Transverse colon (tissue), 4 donors: ENCODE data around the gene RERGL. TPM values are rescaled to one million over a fixed set of nuclear protein-coding genes. Genes with fewer than 3 reads are reported as not detected.

Source experiments
- DNase-seq: peaks from one replicate; pipeline ENCODE4 v3.0.0-alpha.2; 2019
- H3K27ac ChIP-seq, 4 donors: fragments of 200-600 bp; sonication (generic); 2 replicates each; pipeline ENCODE4 v1.5.1; 2016 to 2018; ENCODE audit warnings: inconsistent platforms in 4 of 4
- H3K27me3 ChIP-seq: fragments of 200-600 bp; sonication (generic); 2 replicates; pipeline ENCODE4 v1.5.1; 2017; ENCODE audit warnings: inconsistent platforms
- H3K36me3 ChIP-seq, 4 donors: fragments of 200-600 bp; sonication (generic); 2 replicates each; pipeline ENCODE4 v1.5.1; 2017 to 2019; ENCODE audit warnings: inconsistent platforms in 4 of 4
- H3K4me1 ChIP-seq, 4 donors: fragments of 200-600 bp; sonication (generic); 2 replicates each; pipeline ENCODE4 v1.5.1; 2017 to 2020; ENCODE audit warnings: inconsistent platforms in 4 of 4
- H3K4me3 ChIP-seq, 4 donors: fragments of 200-600 bp; sonication (generic); 1 replicate in 1 of 4; 2 replicates in 3 of 4; pipeline versions ENCODE4 v1.5.1 to v1.6.1; 2017 to 2019; ENCODE audit warnings: inconsistent platforms in 4 of 4
- H3K9me3 ChIP-seq, 2 donors: fragments of 200-600 bp; sonication (generic); 2 replicates each; pipeline ENCODE4 v1.5.1; 2017 to 2019; ENCODE audit warnings: inconsistent platforms in 2 of 2
- EP300 ChIP-seq: sonication (generic); formaldehyde crosslinking; IDR thresholded peaks from one replicate; pipeline ENCODE4 v1.6.1; 2017; ENCODE audit warnings: antibody characterized with exemption, low read depth
- POLR2A ChIP-seq: fragments of 450-650 bp; IDR thresholded peaks from one replicate; pipeline ENCODE4 v1.6.1; 2016; ENCODE audit warnings: antibody characterized with exemption, mild to moderate bottlenecking, moderate library complexity
- POLR2AphosphoS5 ChIP-seq, 3 donors: sonication (generic); formaldehyde crosslinking; IDR thresholded peaks; one replicate each; pipeline ENCODE4 v1.6.1; 2016; ENCODE audit warnings: antibody characterized with exemption in 3 of 3
- WGBS, 2 donors: methylation state at CpG; one replicate each; pipeline ENCODE4 v1.1.5; 2018; ENCODE audit warnings: low coverage in 1 of 2; 5-methylcytosine and 5-hydroxymethylcytosine counted together
- in situ Hi-C, 4 donors: fragments of 200-750 bp; cut with MboI; loops; one replicate each; pipeline versions ENCODE4 v1.15.0 to v1.15.1; 2017; ENCODE audit warnings: low sequenced_read_pairs in 3 of 4, low pct_ligation_motif_present in 1 of 4, low pct_unique_long_range_greater_than_20kb in 1 of 4
- intact Hi-C: fragments of 100-400 bp; cut with DNase I; formaldehyde crosslinking; loops from one replicate; pipeline ENCODE4 v1.15.1; 2023; ENCODE audit warnings: low total_unique reads
- total RNA-seq, 4 donors: library from RNA; depleted of rRNA; stranded (reverse); fragments of >200 nt; gene quantifications; one replicate each; pipeline ENCODE4 v1.1.0, GENCODE V29; 2016
- TF ChIP-seq, protein P1 (sequence below), 5 experiments: fragments of 200-600 bp in 3 of 5; fragments of 450-650 bp in 2 of 5; sonication (generic) in 3 of 5; IDR thresholded peaks; 1 replicate in 2 of 5; 2 replicates in 3 of 5; pipeline ENCODE4 v1.5.1; 2016 to 2017; ENCODE audit warnings: antibody characterized with exemption in 5 of 5, inconsistent platforms in 3 of 5, mild to moderate bottlenecking in 2 of 5, moderate library complexity in 1 of 5

Gene RERGL, protein sequence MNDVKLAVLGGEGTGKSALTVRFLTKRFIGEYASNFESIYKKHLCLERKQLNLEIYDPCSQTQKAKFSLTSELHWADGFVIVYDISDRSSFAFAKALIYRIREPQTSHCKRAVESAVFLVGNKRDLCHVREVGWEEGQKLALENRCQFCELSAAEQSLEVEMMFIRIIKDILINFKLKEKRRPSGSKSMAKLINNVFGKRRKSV
- total RNA-seq, result 1 to 10 TPM in 3 of 4 donors, not detected in 1; 1.1 to 1.5 (median 1.2) TPM

- no peak for TF ChIP-seq EP300
- TF ChIP-seq POLR2A, result no peak
- TF ChIP-seq, protein P1, sequence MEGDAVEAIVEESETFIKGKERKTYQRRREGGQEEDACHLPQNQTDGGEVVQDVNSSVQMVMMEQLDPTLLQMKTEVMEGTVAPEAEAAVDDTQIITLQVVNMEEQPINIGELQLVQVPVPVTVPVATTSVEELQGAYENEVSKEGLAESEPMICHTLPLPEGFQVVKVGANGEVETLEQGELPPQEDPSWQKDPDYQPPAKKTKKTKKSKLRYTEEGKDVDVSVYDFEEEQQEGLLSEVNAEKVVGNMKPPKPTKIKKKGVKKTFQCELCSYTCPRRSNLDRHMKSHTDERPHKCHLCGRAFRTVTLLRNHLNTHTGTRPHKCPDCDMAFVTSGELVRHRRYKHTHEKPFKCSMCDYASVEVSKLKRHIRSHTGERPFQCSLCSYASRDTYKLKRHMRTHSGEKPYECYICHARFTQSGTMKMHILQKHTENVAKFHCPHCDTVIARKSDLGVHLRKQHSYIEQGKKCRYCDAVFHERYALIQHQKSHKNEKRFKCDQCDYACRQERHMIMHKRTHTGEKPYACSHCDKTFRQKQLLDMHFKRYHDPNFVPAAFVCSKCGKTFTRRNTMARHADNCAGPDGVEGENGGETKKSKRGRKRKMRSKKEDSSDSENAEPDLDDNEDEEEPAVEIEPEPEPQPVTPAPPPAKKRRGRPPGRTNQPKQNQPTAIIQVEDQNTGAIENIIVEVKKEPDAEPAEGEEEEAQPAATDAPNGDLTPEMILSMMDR (IDR thresholded peaks at IDR 0.05), result no peak
- no peak for TF ChIP-seq POLR2AphosphoS5 (IDR thresholded peaks at IDR 0.05)
- DNase-seq, result no peak
- in situ Hi-C loops, result no loop called here
These were observed at the start of gene RERGL for GRCh38 chr12:18090093-18090492. Gene RERGL (minus strand): TSS chr12:18090193. CDS start chr12:18090140, 53 bp downstream.

DNA sequence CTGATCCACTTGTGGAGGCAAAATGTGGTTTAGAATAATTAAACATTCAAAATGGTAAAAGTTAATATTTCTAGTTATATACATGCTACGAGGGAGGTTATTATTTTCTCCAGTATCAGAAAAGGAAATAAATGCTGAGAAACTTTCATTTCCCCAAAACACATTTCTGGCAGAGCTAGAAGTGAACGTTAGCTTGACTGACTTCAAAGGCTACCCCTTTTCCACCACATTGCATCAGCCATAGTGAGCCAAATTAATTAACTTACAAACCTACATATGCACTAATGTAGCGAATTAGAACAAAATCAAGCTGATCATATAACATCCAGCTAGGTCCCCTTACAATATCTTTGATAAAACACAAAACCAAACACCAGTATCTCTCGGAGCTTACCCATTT, 49.3 kb upstream of the RERGL start:
- in situ Hi-C loops (loop anchor here in 1 of 4 donors (25.0 kb wide), 1 partner anchor 1048 kb away; no protein-coding TSS in a partner anchor), intact Hi-C loops (no loop called here)
- no peaks in the 10 kb centered on the region for H3K9me3 ChIP-seq
- H3K36me3 ChIP-seq, result no peaks in the 10 kb centered on the region
- H3K27ac ChIP-seq, result no peak overlapping the region
- H3K27me3 ChIP-seq, result no peaks in the 10 kb centered on the region
- 56 to 67% methylated on average over 4 of the region's 4 CpGs for WGBS, 2 donors
- TF ChIP-seq EP300 (no peak), POLR2AphosphoS5 (IDR thresholded peaks at IDR 0.05) (no peak), POLR2A (no peak)
- TF ChIP-seq, protein P1 (IDR thresholded peaks at IDR 0.05), result no peak
- peaks cover 0 to 22% (median 8%) of the 10 kb centered on the region in 4 donors for H3K4me1 ChIP-seq
- no peak for DNase-seq
- H3K4me3 ChIP-seq, result no peak overlapping the region

More at GRCh38 chr12:18090093-18090492, at the start of gene RERGL:
- Histone ChIP-seq H3K27me3 (no peaks in the 10 kb centered on the region), H3K27ac (no peak within 1 kb of the TSS), H3K9me3 (no peaks in the 10 kb centered on the region), H3K4me3 (no peak within 1 kb of the TSS), H3K36me3 (no peaks in the 10 kb centered on the region), H3K4me1 (no peaks in the 10 kb centered on the region)
- intact Hi-C loops, result no loop called here
- WGBS, 2 donors, result 45 to 51% methylated on average over 1 of the region's 1 CpG

GRCh38 chr12:18135509-18135908, 45.5 kb upstream of the RERGL start:
- WGBS, 2 donors, result 69 to 72% methylated on average over 8 of the region's 8 CpGs
- H3K4me3 ChIP-seq, result no peak overlapping the region

DNA sequence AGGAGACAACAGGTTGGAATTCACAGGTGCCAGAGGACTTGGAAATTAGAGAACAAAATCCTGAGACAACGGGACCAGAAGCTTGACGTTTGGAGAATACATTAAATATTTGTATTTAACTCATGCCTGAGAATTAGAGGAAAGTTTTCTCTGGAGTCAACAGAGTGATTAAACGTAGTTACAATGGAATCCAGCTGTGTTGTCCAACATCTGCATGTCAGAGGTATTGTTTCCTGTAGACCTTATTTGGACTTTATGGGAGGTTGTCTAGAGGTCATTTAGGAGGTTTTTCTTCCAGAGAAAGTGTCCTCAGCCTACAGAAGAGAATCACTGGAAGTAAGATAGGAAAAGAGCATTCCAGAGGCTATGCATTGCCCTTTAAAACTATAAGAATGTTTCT, 45.1 kb upstream of the RERGL start:
- Histone ChIP-seq H3K27ac (no peak overlapping the region), H3K27me3 (no peaks in the 10 kb centered on the region), H3K4me1 (peaks cover 0 to under 1% (median 0%) of the 10 kb centered on the region in 4 donors), H3K9me3 (no peaks in the 10 kb centered on the region), H3K36me3 (no peaks in the 10 kb centered on the region), H3K4me3 (no peak overlapping the region)
- intact Hi-C loops, result no loop called here
- DNase-seq, result no peak
- WGBS, 2 donors, result 56 to 62% methylated on average over 3 of the region's 3 CpGs
- in situ Hi-C loops, result loop anchor here in 1 of 4 donors (25.0 kb wide), 1 partner anchor 1052 kb away; no protein-coding TSS in a partner anchor
- TF ChIP-seq EP300 (no peak), POLR2AphosphoS5 (IDR thresholded peaks at IDR 0.05) (no peak), POLR2A (no peak)
- TF ChIP-seq, protein P1 (IDR thresholded peaks at IDR 0.05), result no peak

More at GRCh38 chr12:18135509-18135908, 45.5 kb upstream of the RERGL start:
- H3K9me3 ChIP-seq, result no peaks in the 10 kb centered on the region
- intact Hi-C loops (no loop called here), in situ Hi-C loops (loop anchor here in 1 of 4 donors (25.0 kb wide), 1 partner anchor 1052 kb away; no protein-coding TSS in a partner anchor)
- DNase-seq, result no peak
- H3K4me1 ChIP-seq, result peaks cover 0 to 4% (median 0%) of the 10 kb centered on the region in 4 donors
- H3K27me3 ChIP-seq, result no peaks in the 10 kb centered on the region
- H3K36me3 ChIP-seq, result no peaks in the 10 kb centered on the region
- TF ChIP-seq, protein P1 (IDR thresholded peaks at IDR 0.05), result no peak
- TF ChIP-seq EP300 (no peak), POLR2A (no peak), POLR2AphosphoS5 (IDR thresholded peaks at IDR 0.05) (no peak)
- no peak overlapping the region for H3K27ac ChIP-seq
